GM19467 (cell line): Measurements from ENCODE around the gene SOX5.
"Not testable (repeated sequence)": the region's sequence is repeated elsewhere in the genome, so short reads cannot be mapped to it uniquely, and the experiment has no call there.

Source experiments
- ATAC-seq: cut with Tn5 transposase; IDR thresholded peaks from one replicate; pipeline ENCODE4 v1.9.1; 2021; ENCODE audit warnings: mild to moderate bottlenecking, moderate library complexity; ENCODE audit not compliant: unreplicated experiment

The SOX5 gene

GRCh38 chr12:23505736-23506135 is 443.7 kb downstream of the SOX5 start:
- not testable (repeated sequence) for ATAC-seq

DNA sequence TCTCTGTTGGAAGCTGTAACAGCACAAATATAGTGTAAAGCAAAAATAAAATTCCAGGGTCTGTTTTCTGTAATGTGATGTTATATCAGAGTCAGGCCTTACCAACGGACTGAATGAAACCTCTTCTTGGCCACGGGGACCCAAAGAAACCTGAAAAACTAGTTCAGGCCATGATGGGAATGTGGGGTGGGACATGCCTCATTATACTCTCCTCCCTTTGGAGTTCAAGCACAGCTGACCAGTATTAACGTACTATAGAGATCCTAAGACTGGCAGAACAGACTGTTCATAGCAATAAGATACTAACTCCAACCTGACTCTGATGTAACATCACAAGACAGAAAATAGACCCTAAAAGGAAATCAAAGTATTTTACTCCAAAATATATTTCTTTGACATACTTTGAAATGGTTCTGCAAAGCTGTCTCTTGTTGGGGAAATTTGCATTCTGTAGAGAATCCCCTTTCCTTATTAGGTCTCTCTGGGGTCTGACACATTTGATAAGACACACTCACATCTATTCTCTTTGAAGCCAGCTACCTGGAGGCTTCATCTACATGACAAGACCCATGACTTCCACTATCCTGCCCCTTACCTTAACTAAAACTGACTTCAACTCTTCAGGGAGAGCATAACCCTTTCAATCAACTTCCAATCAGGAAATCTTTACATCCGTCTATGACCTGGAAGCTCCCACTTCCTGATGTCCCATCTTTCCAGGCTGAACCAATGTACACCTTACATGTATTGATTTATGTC is 444.6 kb downstream of the SOX5 start:
- ATAC-seq = no peak

- no peak for ATAC-seq
Observed at GRCh38 chr12:23504043-23504442, 445.4 kb downstream of the SOX5 start.

- no peak for ATAC-seq
Observed at GRCh38 chr12:23503544-23503943, 445.9 kb downstream of the SOX5 start.

GRCh38 chr12:23502259-23502658 is 447.2 kb downstream of the SOX5 start:
- ATAC-seq = no peak

GRCh38 chr12:23495472-23495871 is 454.0 kb downstream of the SOX5 start:
- ATAC-seq = no peak

DNA sequence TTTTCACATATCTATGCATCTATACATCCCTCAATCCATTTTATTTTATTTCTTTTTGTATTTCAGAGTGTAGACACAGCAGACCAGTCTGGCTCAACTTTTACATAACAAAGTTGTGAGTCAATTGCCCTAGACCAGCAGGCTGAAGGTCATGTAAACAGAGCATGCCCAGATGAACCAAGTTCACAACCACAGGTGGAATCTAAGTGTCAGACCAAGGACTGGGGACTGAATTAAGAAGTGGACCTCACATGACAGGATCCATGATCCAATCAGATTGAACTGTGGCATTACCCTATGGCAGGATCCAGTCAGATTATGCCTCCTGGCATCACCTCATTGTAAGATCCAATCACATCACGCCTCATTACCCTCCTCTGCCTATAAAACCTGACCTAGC is 455.8 kb downstream of the SOX5 start:
- ATAC-seq = no peak

- ATAC-seq = not testable (repeated sequence)
Observed at GRCh38 chr12:23491029-23491428, 458.4 kb downstream of the SOX5 start.

- ATAC-seq = no peak
Observed at GRCh38 chr12:23488130-23488529, 461.3 kb downstream of the SOX5 start.

DNA sequence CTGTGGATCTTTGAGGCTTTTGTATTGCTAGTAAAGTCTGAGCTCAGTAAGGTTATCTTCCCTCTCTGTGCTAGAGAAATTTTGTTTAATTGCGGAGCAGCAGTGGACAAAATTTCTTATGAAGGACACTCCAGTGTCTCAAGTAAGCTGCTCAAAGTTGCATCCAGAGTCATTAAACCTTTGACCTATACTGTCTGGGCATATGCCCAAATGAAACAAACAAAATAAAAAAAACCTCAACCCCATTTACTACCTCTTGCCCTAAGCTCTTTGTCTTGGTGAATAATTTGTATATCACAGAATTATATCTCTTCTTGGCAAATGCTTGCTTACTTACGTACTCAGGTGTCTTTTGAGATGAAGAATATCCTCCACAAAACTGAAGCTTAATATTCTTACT is 465.2 kb downstream of the SOX5 start:
- ATAC-seq = no peak

GRCh38 chr12:23482571-23482970 is 466.9 kb downstream of the SOX5 start:
- ATAC-seq = no peak
